CD4-positive, alpha-beta T cell treated with Interleukin-10 for 1 hour (primary cell): ENCODE measurements around the gene SH2D5.
"Not testable (repeated sequence)": the region's sequence is repeated elsewhere in the genome, so short reads cannot be mapped to it uniquely, and the experiment has no call there.

ENCODE experiments used
- DNase-seq: peaks from one replicate; pipeline ENCODE4 v3.0.0-alpha.2; 2020

The SH2D5 gene

GRCh38 chr1:20689645-20690056 is 42.9 kb downstream of the SH2D5 start:
- no peak for DNase-seq

- DNase-seq = no peak
These were observed 45.4 kb downstream of the SH2D5 start for GRCh38 chr1:20686883-20687725.

GRCh38 chr1:20685741-20686140 is 46.8 kb downstream of the SH2D5 start:
- no peak for DNase-seq

GRCh38 chr1:20685099-20685662 is 47.3 kb downstream of the SH2D5 start:
- no peak for DNase-seq

GRCh38 chr1:20684651-20685050 is 47.9 kb downstream of the SH2D5 start:
- no peak for DNase-seq

GRCh38 chr1:20684050-20684620 is 48.4 kb downstream of the SH2D5 start:
- no peak for DNase-seq

GRCh38 chr1:20683614-20684013 is 48.9 kb downstream of the SH2D5 start:
- no peak for DNase-seq

GRCh38 chr1:20682571-20683236 is 49.8 kb downstream of the SH2D5 start:
- no peak for DNase-seq

- DNase-seq = no peak
These were observed 50.5 kb downstream of the SH2D5 start for GRCh38 chr1:20681999-20682398.

- DNase-seq = no peak
These were observed 52.2 kb downstream of the SH2D5 start for GRCh38 chr1:20680269-20680668.

- DNase-seq = no peak
These were observed 53.9 kb downstream of the SH2D5 start for GRCh38 chr1:20678599-20678998.

- not testable (repeated sequence) for DNase-seq
These were observed 58.9 kb downstream of the SH2D5 start for GRCh38 chr1:20673626-20674025.

- no peak for DNase-seq
These were observed 60.3 kb downstream of the SH2D5 start for GRCh38 chr1:20672265-20672632.

GRCh38 chr1:20670936-20671335 is 61.6 kb downstream of the SH2D5 start:
- no peak for DNase-seq
